Epithelial cell of esophagus (primary cell): ENCODE data around the gene PTGER3.
A peak's percentile ranks its signal among the peaks of the same experiment; 100 is the strongest.

Experiments used
- DNase-seq: peaks from one replicate; pipeline ENCODE4 v3.0.0; 2010; ENCODE audit warnings: low read depth
- H3K4me3 ChIP-seq: 2 replicates; pipeline ENCODE4 v1.5.1; 2011; ENCODE audit warnings: mild to moderate bottlenecking, low read length, control low read depth
- TF ChIP-seq, protein P1 (sequence below): IDR thresholded peaks from 2 replicates; pipeline ENCODE4 v1.5.1; 2011; ENCODE audit warnings: low read depth, mild to moderate bottlenecking, low read length, control low read depth, inconsistent platforms; ENCODE audit not compliant: insufficient read depth; ENCODE audit errors: missing control alignments

PTGER3 gene

DNA sequence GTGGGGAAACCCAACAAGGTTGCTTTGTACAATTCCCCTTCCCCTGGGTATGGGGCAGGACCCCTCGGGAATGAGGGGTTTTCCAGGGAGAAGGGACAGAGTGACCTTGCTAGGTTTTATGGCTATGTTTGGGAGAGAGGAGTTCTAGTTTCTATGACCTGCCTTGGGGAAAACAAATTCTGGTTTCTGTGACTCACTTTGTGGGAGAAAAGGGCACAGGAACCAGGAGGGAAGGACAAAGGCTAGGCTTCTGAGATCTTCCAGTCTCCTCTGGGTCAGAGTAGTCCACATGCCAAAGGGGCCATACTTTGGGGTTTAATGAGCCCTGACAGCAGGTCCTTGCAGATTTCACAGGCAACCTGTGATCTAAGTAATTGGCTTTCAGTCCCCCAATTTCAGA, 5.5 kb upstream of the PTGER3 start:
- DNase-seq, result no peak
- no peak overlapping the region for H3K4me3 ChIP-seq
- TF ChIP-seq, protein P1, sequence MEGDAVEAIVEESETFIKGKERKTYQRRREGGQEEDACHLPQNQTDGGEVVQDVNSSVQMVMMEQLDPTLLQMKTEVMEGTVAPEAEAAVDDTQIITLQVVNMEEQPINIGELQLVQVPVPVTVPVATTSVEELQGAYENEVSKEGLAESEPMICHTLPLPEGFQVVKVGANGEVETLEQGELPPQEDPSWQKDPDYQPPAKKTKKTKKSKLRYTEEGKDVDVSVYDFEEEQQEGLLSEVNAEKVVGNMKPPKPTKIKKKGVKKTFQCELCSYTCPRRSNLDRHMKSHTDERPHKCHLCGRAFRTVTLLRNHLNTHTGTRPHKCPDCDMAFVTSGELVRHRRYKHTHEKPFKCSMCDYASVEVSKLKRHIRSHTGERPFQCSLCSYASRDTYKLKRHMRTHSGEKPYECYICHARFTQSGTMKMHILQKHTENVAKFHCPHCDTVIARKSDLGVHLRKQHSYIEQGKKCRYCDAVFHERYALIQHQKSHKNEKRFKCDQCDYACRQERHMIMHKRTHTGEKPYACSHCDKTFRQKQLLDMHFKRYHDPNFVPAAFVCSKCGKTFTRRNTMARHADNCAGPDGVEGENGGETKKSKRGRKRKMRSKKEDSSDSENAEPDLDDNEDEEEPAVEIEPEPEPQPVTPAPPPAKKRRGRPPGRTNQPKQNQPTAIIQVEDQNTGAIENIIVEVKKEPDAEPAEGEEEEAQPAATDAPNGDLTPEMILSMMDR, result no peak

DNA sequence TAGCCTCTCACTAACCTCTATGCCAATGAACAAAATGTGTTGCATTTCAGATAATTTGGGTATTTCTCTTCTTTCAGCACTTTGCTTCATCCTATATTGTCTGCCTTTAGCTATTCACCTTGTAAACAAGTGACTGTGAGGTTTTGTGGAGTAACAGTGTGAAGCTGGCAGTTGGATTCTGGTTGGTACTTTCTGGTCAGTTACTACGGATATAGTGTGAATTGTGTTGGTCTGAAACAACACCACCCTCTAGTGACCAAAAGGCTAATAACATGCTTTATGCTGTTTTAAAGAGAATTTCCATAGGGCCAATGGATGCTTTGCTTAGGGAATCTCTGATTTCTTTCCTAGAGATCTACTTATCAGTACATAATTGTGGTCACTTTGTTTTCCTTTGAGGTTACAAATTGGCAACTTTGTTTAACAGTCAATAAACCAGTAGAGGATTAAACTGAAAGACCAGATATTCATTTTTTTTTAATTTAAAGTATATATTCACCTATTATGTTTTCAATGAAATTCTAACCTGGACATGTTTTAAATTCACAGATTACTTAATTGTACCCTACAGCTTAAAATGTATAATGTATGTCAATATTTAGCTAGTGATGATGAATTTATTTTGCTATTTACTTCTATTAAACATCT, 2.5 kb upstream of the PTGER3 start:
- peak; percentile 77 for DNase-seq
- no peak overlapping the region for H3K4me3 ChIP-seq
- TF ChIP-seq, protein P1, result peak; percentile 79

GRCh38 chr1:71046891-71047634, 553 bp downstream of the PTGER3 start:
- TF ChIP-seq, protein P1, result no peak
- peak overlapping the region; percentile 23 for H3K4me3 ChIP-seq
- peak; percentile 23 for DNase-seq

- TF ChIP-seq, protein P1, result no peak
- DNase-seq, result no peak
- no peak overlapping the region for H3K4me3 ChIP-seq
These were observed 2.1 kb downstream of the PTGER3 start for GRCh38 chr1:71045463-71046028.

- no peak overlapping the region for H3K4me3 ChIP-seq
- TF ChIP-seq, protein P1, result no peak
- DNase-seq, result no peak
These were observed 2.8 kb downstream of the PTGER3 start for GRCh38 chr1:71044833-71045232.

DNA sequence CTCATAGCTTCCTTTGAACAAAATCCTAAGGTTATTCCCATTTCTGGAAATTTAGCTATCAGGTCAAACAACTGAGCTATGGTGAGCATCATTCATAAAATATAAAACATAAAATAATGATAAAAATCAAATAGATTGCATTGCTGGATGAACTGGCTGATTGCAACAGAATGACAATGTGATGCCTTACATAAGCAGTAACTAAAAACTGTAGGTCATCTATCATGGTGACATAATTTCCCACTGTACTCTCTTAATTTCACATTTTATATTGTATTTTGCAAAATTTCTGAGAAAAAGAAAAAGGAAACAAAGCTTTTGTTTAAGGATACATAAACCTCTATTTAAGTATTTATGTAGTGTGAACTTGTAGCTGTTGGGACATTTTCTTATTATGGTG, 4.6 kb downstream of the PTGER3 start:
- no peak overlapping the region for H3K4me3 ChIP-seq
- TF ChIP-seq, protein P1, result no peak
- no peak for DNase-seq

GRCh38 chr1:71041806-71042205, 5.8 kb downstream of the PTGER3 start:
- H3K4me3 ChIP-seq, result no peak overlapping the region
- no peak for DNase-seq
- TF ChIP-seq, protein P1, result no peak
